ENCODE results near the gene ERC1. TPM values are rescaled to one million over a fixed set of nuclear protein-coding genes. Genes with fewer than 3 reads are reported as not detected.

ERC1 gene
- total RNA-seq, 1 experiment from 2014 or later: 40.4 TPM

DNA sequence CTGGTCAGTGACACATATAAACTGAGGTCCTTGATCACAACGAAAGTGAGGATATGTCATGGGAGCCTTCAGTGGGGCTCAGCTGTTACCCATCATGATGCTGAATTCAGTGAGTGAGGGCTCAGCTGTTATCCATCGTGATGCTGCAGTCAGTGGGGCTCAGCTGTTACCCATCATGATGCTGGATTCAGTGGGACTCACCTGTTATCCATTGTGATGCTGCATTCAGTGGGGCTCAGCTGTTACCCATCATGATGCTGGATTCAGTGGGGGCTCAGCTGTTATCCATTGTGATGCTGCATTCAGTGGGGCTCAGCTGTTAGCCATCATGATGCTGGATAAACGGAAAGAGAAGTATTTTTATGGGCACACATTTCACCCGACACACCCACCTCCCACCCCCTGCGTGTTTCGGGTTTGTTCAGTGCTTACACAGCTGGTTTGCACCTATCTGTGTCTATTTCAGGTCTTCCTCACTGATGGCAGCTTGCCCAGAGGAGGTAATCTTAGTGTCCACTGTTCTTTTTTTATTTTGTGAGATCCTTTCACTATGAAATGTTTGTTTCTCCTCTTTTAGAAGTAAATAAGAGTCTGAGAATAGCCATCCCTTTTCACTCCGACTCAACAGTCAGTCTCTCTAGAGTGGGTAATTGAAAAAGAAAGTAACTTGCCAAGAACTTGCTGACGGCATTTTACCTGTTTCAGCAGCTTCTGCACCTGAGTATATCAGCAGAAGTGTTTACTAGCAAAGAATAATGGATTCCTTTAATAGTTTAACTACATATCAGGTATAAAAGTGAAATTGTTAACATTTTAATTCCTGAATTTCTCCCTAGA lies 183.0 kb downstream of the ERC1 start:
- ChIA-PET POLR2A (no interaction called here), CTCF (no interaction called here)
- TF ChIP-seq TCF7L2 (IDR thresholded peaks at IDR 0.05; ENCODE audit: low read depth, low read length) (no peak), POLR2AphosphoS5 (IDR thresholded peaks at IDR 0.05; ENCODE audit: low read depth, low read length) (no peak), SIN3A (IDR thresholded peaks at IDR 0.05; ENCODE audit: borderline replicate concordance, insufficient read depth, low read depth, low read length) (no peak)
- TF ChIP-seq, protein P1, sequence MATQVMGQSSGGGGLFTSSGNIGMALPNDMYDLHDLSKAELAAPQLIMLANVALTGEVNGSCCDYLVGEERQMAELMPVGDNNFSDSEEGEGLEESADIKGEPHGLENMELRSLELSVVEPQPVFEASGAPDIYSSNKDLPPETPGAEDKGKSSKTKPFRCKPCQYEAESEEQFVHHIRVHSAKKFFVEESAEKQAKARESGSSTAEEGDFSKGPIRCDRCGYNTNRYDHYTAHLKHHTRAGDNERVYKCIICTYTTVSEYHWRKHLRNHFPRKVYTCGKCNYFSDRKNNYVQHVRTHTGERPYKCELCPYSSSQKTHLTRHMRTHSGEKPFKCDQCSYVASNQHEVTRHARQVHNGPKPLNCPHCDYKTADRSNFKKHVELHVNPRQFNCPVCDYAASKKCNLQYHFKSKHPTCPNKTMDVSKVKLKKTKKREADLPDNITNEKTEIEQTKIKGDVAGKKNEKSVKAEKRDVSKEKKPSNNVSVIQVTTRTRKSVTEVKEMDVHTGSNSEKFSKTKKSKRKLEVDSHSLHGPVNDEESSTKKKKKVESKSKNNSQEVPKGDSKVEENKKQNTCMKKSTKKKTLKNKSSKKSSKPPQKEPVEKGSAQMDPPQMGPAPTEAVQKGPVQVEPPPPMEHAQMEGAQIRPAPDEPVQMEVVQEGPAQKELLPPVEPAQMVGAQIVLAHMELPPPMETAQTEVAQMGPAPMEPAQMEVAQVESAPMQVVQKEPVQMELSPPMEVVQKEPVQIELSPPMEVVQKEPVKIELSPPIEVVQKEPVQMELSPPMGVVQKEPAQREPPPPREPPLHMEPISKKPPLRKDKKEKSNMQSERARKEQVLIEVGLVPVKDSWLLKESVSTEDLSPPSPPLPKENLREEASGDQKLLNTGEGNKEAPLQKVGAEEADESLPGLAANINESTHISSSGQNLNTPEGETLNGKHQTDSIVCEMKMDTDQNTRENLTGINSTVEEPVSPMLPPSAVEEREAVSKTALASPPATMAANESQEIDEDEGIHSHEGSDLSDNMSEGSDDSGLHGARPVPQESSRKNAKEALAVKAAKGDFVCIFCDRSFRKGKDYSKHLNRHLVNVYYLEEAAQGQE (IDR thresholded peaks at IDR 0.05; ENCODE audit: insufficient read depth in 1 of 2, low read depth in 2 of 2, low read length in 1 of 2): no peak
- TF ChIP-seq, protein P2, sequence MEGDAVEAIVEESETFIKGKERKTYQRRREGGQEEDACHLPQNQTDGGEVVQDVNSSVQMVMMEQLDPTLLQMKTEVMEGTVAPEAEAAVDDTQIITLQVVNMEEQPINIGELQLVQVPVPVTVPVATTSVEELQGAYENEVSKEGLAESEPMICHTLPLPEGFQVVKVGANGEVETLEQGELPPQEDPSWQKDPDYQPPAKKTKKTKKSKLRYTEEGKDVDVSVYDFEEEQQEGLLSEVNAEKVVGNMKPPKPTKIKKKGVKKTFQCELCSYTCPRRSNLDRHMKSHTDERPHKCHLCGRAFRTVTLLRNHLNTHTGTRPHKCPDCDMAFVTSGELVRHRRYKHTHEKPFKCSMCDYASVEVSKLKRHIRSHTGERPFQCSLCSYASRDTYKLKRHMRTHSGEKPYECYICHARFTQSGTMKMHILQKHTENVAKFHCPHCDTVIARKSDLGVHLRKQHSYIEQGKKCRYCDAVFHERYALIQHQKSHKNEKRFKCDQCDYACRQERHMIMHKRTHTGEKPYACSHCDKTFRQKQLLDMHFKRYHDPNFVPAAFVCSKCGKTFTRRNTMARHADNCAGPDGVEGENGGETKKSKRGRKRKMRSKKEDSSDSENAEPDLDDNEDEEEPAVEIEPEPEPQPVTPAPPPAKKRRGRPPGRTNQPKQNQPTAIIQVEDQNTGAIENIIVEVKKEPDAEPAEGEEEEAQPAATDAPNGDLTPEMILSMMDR (IDR thresholded peaks at IDR 0.05): no peak
- ATAC-seq (no peak), DNase-seq (ENCODE audit: low read depth, low spot score) (no peak)
- Histone ChIP-seq H3K4me3 (ENCODE audit: low read depth in 2 of 2, low read length in 2 of 2) (no peak overlapping the region), H3K36me3 (ENCODE audit: control insufficient read depth, insufficient read depth, low read length) (no peaks in the 10 kb centered on the region), H3K9me3 (ENCODE audit: control insufficient read depth, insufficient read depth, low read depth, low read length) (no peaks in the 10 kb centered on the region), H3K27me3 (ENCODE audit: control insufficient read depth, insufficient read depth, low read length) (no peaks in the 10 kb centered on the region), H3K27ac (ENCODE audit: low read length) (no peak overlapping the region), H3K4me1 (ENCODE audit: control insufficient read depth, insufficient read depth, low read length) (no peaks in the 10 kb centered on the region)
- in situ Hi-C loops (cut with HindIII; ENCODE audit: low pct_unique_long_range_greater_than_20kb, low sequenced_read_pairs) (no loop called here), intact Hi-C loops (cut with micrococcal nuclease; ENCODE audit: unreplicated experiment) (no loop called here)
- no TSS peak for BruUV-seq (replicated peaks)

DNA sequence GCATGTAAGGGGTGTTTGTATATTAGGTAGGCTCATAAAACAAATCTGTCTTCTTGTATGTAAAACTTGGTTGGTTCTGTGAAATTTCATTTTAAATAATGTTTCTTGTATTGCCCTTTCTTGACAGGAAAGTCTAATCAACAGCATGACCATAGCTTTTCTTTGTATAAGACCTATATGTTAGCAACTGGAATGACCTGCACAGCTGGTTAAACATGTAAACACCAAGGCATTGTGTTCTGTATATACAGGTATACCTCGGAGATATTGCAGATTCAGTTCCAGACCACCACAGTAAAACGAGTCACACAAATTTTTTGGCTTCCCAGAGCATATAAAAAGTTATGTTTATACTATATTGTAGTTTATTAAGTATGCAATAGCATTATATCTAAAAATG lies 183.6 kb downstream of the ERC1 start:
- ATAC-seq: no peak
- Histone ChIP-seq H3K4me3 (ENCODE audit: low read depth in 2 of 2, low read length in 2 of 2) (no peak overlapping the region), H3K9me3 (ENCODE audit: control insufficient read depth, insufficient read depth, low read depth, low read length) (no peaks in the 10 kb centered on the region), H3K36me3 (ENCODE audit: control insufficient read depth, insufficient read depth, low read length) (no peaks in the 10 kb centered on the region), H3K4me1 (ENCODE audit: control insufficient read depth, insufficient read depth, low read length) (no peaks in the 10 kb centered on the region), H3K27me3 (ENCODE audit: control insufficient read depth, insufficient read depth, low read length) (no peaks in the 10 kb centered on the region), H3K27ac (ENCODE audit: low read length) (no peak overlapping the region)
- in situ Hi-C loops (cut with HindIII; ENCODE audit: low pct_unique_long_range_greater_than_20kb, low sequenced_read_pairs): no loop called here
- intact Hi-C loops (cut with micrococcal nuclease; ENCODE audit: unreplicated experiment): no loop called here
- TF ChIP-seq POLR2AphosphoS5 (IDR thresholded peaks at IDR 0.05; ENCODE audit: low read depth, low read length): no peak
- TF ChIP-seq, protein P1 (IDR thresholded peaks at IDR 0.05; ENCODE audit: insufficient read depth in 1 of 2, low read depth in 2 of 2, low read length in 1 of 2): no peak
- no peak for TF ChIP-seq TCF7L2 (IDR thresholded peaks at IDR 0.05; ENCODE audit: low read depth, low read length)
- TF ChIP-seq SIN3A (IDR thresholded peaks at IDR 0.05; ENCODE audit: borderline replicate concordance, insufficient read depth, low read depth, low read length): no peak
- TF ChIP-seq, protein P2 (IDR thresholded peaks at IDR 0.05): no peak
- no peak for DNase-seq (ENCODE audit: low read depth, low spot score)
- ChIA-PET POLR2A (no interaction called here), CTCF (no interaction called here)
- no TSS peak for BruUV-seq (replicated peaks)
